Right cardiac atrium (tissue), 5 donors: ENCODE measurements around the gene CD44. TPM values are rescaled to one million over a fixed set of nuclear protein-coding genes. Genes with fewer than 3 reads are reported as not detected.

ENCODE experiments used
- ATAC-seq, 2 donors: fragments of 200-7000 bp; cut with Tn5 transposase; one replicate each; pipeline versions ENCODE4 v1.8.0 to v1.9.1; 2020; ENCODE audit warnings: moderate library complexity in 2 of 2, mild to moderate bottlenecking in 1 of 2
- DNase-seq, 3 donors: peaks; one replicate each; pipeline ENCODE4 v3.0.0-alpha.2; 2020
- H3K27ac ChIP-seq: one replicate; pipeline ENCODE4 v1.5.1; 2013; ENCODE audit warnings: mild to moderate bottlenecking, low read length, control low read depth, moderate library complexity
- H3K27me3 ChIP-seq: one replicate; pipeline ENCODE4 v1.6.1; 2013; ENCODE audit not compliant: control insufficient read depth, insufficient read depth
- H3K4me1 ChIP-seq: one replicate; pipeline ENCODE4 v1.6.1; 2013; ENCODE audit warnings: low read length; ENCODE audit not compliant: control insufficient read depth, insufficient read depth
- H3K4me3 ChIP-seq: one replicate; pipeline ENCODE4 v1.5.1; 2013; ENCODE audit warnings: low read length, control low read depth
- H3K9me3 ChIP-seq: one replicate; pipeline ENCODE4 v1.6.1; 2013; ENCODE audit warnings: low read length; ENCODE audit not compliant: control insufficient read depth
- WGBS: extraction: QIAGEN DNeasy Blood & Tissue Kit; methylation state at CpG from one replicate; pipeline ENCODE4 v1.1.7; 2013; 5-methylcytosine and 5-hydroxymethylcytosine counted together
- intact Hi-C, 4 donors: fragments of 100-400 bp; cut with DNase I; formaldehyde crosslinking; loops; one replicate each; pipeline versions ENCODE4 v1.11.0 to v1.14.0; 2022 to 2023
- polyA plus RNA-seq: library from polyadenylated mRNA; stranded (reverse); fragments of 200-250 nt; gene quantifications from one replicate; pipeline ENCODE4 v1.2.3, GENCODE V29; 2013
- total RNA-seq, 4 donors: library from RNA; stranded (reverse); fragmentation: NEBNext Ultra II Directional; extraction: Animal tissue kit (Norgen Biotek cat#: 25700); gene quantifications; one replicate each; pipeline ENCODE4 v1.2.1, GENCODE V29; 2021
- donor health status: healthy with polysubstance abuse.
- donor health status: DM: no; HTN: yes; CAD: no.
- donor health status: DM: no; HTN: no; CAD: no.
- donor health status: DM: no; HTN: yes; CAD: no; lungs with severe emphysema.
- donor health status: DM: yes; HTN: yes; CAD: no.

The CD44 gene
- total and polyA plus RNA-seq, 5 donors = 7.5 to 50.7 (median 36.9) TPM

DNA sequence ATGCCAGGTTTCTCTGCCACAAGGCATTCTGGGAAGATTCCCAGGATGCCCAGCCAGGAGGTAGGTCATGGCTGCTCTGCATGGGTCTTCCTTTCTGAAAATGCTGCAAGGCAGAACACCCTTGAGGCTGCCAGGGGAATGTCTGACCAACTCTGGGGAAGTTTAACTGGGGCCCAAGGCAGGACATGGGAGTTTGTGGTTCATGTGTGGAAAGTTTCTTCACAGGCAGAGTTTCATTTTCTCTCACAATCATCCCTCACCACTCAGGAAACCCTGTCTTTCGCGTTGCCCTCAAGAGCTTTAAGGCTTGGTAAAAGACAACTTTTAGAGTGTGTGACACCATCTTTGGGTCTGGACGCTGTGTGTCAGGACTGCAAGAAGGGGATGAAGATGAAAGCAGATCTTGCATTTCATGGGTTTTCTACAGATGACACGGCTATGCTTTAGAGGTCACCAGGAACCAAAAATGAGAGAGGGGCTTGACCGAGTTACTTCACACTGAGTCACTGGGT lies 133.5 kb downstream of the CD44 start:
- no peak for DNase-seq
- Histone ChIP-seq H3K9me3 (no peaks in the 10 kb centered on the region), H3K27ac (no peak overlapping the region), H3K4me3 (no peak overlapping the region), H3K4me1 (peaks cover 5% of the 10 kb centered on the region), H3K27me3 (no peaks in the 10 kb centered on the region)
- peak in 1 of 2 donors; percentile 28 for ATAC-seq
- 85% methylated on average over 5 of the region's 5 CpGs for WGBS
- intact Hi-C loops = no loop called here

DNA sequence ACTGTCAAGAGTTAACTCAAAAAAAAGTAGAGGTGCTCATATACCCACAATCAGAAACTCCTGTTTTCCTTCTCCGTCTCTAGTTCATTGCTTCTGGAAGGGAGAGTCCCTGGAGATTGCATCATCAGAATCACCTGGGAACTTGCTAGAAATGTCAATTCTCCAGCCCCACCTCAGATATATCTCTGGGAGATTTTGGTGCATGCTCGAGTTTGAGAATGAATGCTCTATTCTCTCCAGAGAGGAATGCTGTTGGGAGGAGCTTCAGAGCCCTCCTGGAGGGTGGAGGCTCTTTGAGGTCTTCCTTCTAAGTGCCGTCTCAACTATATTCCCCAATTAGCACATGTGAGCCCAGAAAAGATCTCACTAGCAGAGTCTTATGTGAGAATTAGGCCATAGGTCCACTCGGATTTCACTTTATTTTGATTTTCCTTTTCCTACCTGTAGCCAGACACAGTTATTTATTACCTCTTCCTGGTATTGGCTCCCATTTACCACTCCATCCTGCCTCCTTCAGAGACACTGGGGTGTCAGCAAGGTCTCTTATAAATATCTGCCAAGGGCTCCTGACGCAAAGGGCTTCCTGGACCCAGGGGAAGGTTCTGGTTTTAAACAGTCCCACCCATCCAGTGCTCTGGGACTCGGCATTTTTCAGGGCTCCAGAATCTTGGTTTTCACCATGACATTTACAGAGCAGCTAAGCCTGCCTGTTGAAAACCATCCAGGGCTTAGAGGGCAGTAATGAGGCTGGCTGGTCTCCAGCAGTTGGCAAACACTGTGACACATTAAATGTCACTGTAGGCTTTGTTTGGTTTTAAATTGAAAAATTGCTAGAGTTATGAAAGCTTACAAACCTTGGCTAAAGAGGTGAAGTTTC lies 136.2 kb downstream of the CD44 start:
- Histone ChIP-seq H3K9me3 (no peaks in the 10 kb centered on the region), H3K4me1 (peaks cover 5% of the 10 kb centered on the region), H3K27ac (no peak overlapping the region), H3K27me3 (no peaks in the 10 kb centered on the region), H3K4me3 (no peak overlapping the region)
- 60% methylated on average over 6 of the region's 6 CpGs for WGBS
- ATAC-seq (peak; percentile 66 to 67), DNase-seq (peak; percentile 64 to 75 (median 72))
- intact Hi-C loops = no loop called here

DNA sequence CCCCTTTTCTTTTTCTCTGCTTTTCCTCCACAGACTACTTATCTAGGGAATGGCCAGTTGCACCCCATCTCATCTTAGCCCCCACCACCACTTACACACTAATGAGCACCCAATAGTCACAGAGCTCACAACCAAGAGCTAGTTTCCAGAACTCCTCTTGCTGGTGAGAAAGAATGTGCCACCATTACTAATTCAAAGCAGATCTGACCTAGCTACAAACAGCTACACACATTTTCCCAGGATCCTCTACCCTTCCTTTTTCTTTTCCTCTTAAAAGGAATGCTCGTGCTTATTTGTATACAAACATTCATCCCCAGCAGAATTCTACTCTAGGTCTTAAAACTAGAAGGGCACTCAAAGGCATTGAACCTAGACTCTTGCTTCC lies 136.8 kb downstream of the CD44 start:
- Histone ChIP-seq H3K4me1 (peaks cover 8% of the 10 kb centered on the region), H3K27ac (no peak overlapping the region), H3K9me3 (no peaks in the 10 kb centered on the region), H3K4me3 (no peak overlapping the region), H3K27me3 (no peaks in the 10 kb centered on the region)
- ATAC-seq = no peak
- WGBS = 72% methylated on average over 1 of the region's 1 CpG
- intact Hi-C loops = no loop called here
- DNase-seq = no peak

DNA sequence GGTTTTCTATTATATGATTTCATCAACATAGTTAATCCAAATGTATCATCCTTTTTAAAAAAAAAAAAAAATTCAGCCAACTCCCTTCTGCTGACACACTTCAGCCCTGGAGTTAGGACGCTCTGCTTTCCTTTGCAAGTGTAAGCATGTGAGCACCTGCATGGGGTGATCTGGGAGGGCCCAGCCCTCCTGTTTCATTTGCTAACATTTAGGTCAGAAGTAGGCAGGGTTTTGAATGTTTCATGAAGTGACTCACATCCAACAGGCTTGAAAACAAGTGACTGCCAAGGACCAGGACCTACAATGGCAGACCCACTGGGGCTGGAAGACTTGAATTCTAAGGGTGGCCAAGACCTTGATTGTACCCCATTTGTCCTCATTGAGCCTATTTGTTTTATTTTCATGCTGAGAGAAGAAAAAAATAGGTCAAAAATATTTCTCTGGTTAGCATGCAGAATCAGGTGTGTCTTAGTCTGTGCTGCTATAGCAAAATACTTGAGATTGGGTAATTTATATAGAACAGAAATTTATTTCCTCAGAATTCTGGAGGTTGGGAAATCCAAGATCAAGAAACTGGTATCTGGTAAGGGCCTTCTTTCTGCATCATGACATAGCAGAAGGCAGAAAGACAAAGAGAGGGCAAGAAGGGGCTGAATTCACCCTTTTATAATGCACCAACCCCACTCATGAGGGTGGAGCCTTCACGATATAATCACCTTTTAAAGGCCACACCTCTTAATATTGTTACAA lies 137.6 kb downstream of the CD44 start:
- Histone ChIP-seq H3K4me1 (peaks cover 8% of the 10 kb centered on the region), H3K27me3 (no peaks in the 10 kb centered on the region), H3K27ac (no peak overlapping the region), H3K4me3 (no peak overlapping the region), H3K9me3 (no peaks in the 10 kb centered on the region)
- DNase-seq (no peak), ATAC-seq (no peak)
- 96% methylated on average over 2 of the region's 2 CpGs for WGBS
- intact Hi-C loops = no loop called here

DNA sequence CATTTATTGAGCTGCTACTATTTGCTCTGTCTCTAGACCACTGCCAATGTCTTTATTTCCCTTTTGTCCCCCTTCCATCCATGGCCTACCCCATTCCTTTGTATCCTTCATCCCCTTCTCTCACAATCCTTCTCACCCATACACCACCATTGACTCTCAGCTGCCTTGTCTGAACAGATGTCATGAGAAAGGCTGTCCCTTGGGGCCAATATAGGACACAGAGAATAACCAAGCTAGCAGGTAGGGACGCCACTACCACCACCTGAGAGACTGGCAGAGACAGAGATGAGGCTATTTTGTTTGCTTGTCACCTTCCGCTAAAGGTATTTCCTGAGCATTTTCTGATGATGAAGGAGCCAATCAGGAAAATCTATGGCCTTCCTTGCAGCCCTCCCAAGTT lies 138.9 kb downstream of the CD44 start:
- H3K9me3 ChIP-seq = no peaks in the 10 kb centered on the region
- H3K27ac ChIP-seq = no peak overlapping the region
- H3K27me3 ChIP-seq = no peaks in the 10 kb centered on the region
- DNase-seq (no peak), ATAC-seq (no peak)
- H3K4me1 ChIP-seq = peaks cover 8% of the 10 kb centered on the region
- 98% methylated on average over 2 of the region's 2 CpGs for WGBS
- intact Hi-C loops = no loop called here
- H3K4me3 ChIP-seq = no peak overlapping the region

DNA sequence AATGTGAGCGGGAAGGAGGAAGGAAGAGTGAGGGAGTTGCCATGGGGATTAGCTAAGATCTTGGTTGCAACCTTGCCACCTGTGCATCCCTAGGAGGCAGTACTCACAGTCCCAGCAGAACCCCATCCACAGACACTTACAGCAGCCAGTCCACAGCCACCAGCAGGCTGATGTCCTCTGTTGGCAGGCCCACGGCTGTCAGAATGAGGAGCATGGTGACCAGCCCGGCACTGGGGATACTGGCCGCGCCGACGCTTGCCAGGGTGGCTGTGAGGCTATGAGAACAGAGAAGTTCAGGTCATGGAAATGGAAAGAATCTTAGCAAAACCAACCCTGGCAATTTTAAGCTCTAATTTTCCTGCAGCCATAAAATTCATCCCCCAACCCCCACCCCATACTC lies 141.8 kb downstream of the CD44 start:
- WGBS = 89% methylated on average over 7 of the region's 7 CpGs
- ATAC-seq (peak in 1 of 2 donors; percentile 27), DNase-seq (peak in 2 of 3 donors; percentile 54 to 58)
- peaks cover 4% of the 10 kb centered on the region for H3K4me1 ChIP-seq
- no peaks in the 10 kb centered on the region for H3K9me3 ChIP-seq
- H3K4me3 ChIP-seq = no peak overlapping the region
- H3K27ac ChIP-seq = peak overlapping the region; percentile 62
- H3K27me3 ChIP-seq = no peaks in the 10 kb centered on the region
- intact Hi-C loops = no loop called here

DNA sequence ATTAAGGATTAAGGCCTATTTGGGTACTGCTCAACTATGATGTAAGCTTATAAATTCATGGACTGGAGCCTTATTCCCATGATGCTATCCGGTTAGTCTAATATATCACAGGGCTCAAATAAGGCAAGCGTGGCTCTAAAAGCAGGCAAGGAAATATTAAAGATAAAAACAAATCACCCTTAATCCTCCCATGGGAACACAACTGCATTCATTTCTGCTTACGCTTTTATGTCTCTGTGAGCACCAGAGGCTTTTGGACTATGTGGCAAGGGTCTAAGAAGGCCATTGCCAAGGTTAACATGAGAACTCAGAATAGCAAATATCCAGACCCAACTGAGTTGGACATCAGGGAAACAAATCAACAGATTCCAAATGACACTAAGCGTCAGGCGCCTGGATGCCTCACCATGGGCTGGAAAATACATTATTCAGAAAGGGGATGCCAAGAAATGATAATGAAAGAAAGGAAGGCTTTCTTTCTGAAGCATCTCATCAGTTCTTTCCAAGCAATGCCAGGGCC lies 142.3 kb downstream of the CD44 start:
- Histone ChIP-seq H3K4me3 (no peak overlapping the region), H3K27me3 (no peaks in the 10 kb centered on the region), H3K4me1 (peaks cover 3% of the 10 kb centered on the region), H3K27ac (peak overlapping the region; percentile 8), H3K9me3 (no peaks in the 10 kb centered on the region)
- DNase-seq = peak; percentile 28 to 55 (median 34)
- intact Hi-C loops = no loop called here
- peak; percentile 82 to 84 for ATAC-seq
- WGBS = 47% methylated on average over 5 of the region's 5 CpGs

Other genes starting within 250 kb of the CD44 start
- 10 to 100 TPM; 23.1 to 34.3 (median 26.7) TPM for gene APIP, start 222.8 kb upstream of the CD44 start, total RNA-seq
- 26.6 TPM for gene APIP, start 222.8 kb upstream of the CD44 start, polyA plus RNA-seq
- 10 to 100 TPM; 68.4 to 89.2 (median 77.3) TPM for gene PDHX, start 222.6 kb upstream of the CD44 start, total RNA-seq
- 59.5 TPM for gene PDHX, start 222.6 kb upstream of the CD44 start, polyA plus RNA-seq